WTC11 (cell line): Measurements from ENCODE around the gene CUTA.

ENCODE experiments used
- GRHL2 ChIP-seq: fragments of 250-450 bp; sonication (Bioruptor Pico); IDR thresholded peaks from 2 replicates; pipeline ENCODE4 v1.8.0; 2022; ENCODE audit warnings: mild to moderate bottlenecking, moderate library complexity; ENCODE audit not compliant: insufficient replicate concordance, severe bottlenecking
- RELA ChIP-seq: sonication (generic); formaldehyde crosslinking; IDR thresholded peaks from 2 replicates; pipeline ENCODE4 v1.8.1; 2022; ENCODE audit warnings: missing genetic modification reagents, mild to moderate bottlenecking, borderline replicate concordance
- SMAD4 ChIP-seq: sonication (generic); formaldehyde crosslinking; IDR thresholded peaks from 2 replicates; pipeline ENCODE4 v1.8.0; 2022; ENCODE audit warnings: mild to moderate bottlenecking, missing genetic modification reagents
- TEAD4 ChIP-seq: sonication (generic); formaldehyde crosslinking; IDR thresholded peaks from 2 replicates; pipeline ENCODE4 v1.8.0; 2022; ENCODE audit warnings: mild to moderate bottlenecking, missing genetic modification reagents
- ZNF396 ChIP-seq: fragments of 250-450 bp; sonication (Bioruptor Pico); IDR thresholded peaks from 2 replicates; pipeline ENCODE4 v1.8.0; 2021; ENCODE audit warnings: mild to moderate bottlenecking, moderate library complexity, borderline replicate concordance
- TF ChIP-seq, protein P1 (sequence below): fragments of 200-600 bp; IDR thresholded peaks from 2 replicates; pipeline ENCODE4 v1.8.0; 2022; ENCODE audit warnings: antibody characterized with exemption
- TF ChIP-seq, protein P2 (sequence below): sonication (generic); formaldehyde crosslinking; IDR thresholded peaks from 2 replicates; pipeline ENCODE4 v1.8.1; 2022; ENCODE audit warnings: mild to moderate bottlenecking, moderate library complexity, missing genetic modification reagents
- TF ChIP-seq, protein P3 (sequence below): sonication (generic); formaldehyde crosslinking; IDR thresholded peaks from 2 replicates; pipeline ENCODE4 v1.8.1; 2023; ENCODE audit warnings: mild to moderate bottlenecking, missing genetic modification reagents, moderate library complexity

DNA sequence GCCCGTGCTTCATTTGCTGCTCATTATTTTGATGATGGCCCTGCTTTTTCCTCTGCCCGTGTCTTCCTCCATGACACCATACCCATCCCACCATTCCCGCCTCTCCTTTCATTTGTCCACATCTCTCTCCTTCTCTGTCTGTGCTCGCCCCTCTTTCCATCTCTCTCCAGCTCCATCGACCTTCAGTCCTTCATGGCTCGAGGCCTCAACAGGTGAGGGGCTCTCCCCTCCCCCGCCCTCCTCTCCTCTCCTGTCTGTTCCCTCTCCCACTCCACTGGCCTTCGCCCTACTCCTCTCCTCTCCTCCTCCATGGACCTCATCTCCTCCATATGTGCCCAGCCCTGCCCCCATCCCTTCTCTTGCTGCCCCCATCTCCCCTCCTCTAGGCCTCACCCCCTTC, 24.4 kb upstream of the CUTA start:
- TF ChIP-seq, protein P1, sequence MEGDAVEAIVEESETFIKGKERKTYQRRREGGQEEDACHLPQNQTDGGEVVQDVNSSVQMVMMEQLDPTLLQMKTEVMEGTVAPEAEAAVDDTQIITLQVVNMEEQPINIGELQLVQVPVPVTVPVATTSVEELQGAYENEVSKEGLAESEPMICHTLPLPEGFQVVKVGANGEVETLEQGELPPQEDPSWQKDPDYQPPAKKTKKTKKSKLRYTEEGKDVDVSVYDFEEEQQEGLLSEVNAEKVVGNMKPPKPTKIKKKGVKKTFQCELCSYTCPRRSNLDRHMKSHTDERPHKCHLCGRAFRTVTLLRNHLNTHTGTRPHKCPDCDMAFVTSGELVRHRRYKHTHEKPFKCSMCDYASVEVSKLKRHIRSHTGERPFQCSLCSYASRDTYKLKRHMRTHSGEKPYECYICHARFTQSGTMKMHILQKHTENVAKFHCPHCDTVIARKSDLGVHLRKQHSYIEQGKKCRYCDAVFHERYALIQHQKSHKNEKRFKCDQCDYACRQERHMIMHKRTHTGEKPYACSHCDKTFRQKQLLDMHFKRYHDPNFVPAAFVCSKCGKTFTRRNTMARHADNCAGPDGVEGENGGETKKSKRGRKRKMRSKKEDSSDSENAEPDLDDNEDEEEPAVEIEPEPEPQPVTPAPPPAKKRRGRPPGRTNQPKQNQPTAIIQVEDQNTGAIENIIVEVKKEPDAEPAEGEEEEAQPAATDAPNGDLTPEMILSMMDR = no peak
- TF ChIP-seq, protein P2, sequence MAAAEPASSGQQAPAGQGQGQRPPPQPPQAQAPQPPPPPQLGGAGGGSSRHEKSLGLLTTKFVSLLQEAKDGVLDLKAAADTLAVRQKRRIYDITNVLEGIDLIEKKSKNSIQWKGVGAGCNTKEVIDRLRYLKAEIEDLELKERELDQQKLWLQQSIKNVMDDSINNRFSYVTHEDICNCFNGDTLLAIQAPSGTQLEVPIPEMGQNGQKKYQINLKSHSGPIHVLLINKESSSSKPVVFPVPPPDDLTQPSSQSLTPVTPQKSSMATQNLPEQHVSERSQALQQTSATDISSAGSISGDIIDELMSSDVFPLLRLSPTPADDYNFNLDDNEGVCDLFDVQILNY (CRISPR knock-in tag) = no peak
- TF ChIP-seq SMAD4 (CRISPR knock-in tag) = no peak
- no peak for TF ChIP-seq RELA (CRISPR knock-in tag)
- TF ChIP-seq TEAD4 (CRISPR knock-in tag) = no peak
- no peak for TF ChIP-seq ZNF396 (CRISPR knock-in tag)
- TF ChIP-seq GRHL2 = no peak
- TF ChIP-seq, protein P3, sequence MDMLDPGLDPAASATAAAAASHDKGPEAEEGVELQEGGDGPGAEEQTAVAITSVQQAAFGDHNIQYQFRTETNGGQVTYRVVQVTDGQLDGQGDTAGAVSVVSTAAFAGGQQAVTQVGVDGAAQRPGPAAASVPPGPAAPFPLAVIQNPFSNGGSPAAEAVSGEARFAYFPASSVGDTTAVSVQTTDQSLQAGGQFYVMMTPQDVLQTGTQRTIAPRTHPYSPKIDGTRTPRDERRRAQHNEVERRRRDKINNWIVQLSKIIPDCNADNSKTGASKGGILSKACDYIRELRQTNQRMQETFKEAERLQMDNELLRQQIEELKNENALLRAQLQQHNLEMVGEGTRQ (CRISPR knock-in tag) = no peak
